ENCODE measurements around the gene SLX4IP.

- TF ChIP-seq POLR2A (IDR thresholded peaks at IDR 0.05; ENCODE audit: low read depth, low read length) (no peak), POLR2AphosphoS5 (IDR thresholded peaks at IDR 0.05; ENCODE audit: low read depth, low read length) (no peak)
These were observed 196.0 kb downstream of the SLX4IP start for GRCh38 chr20:10631126-10631525.

All from GM12892 (cell line).